ENCODE results near the gene EPHA6.
A peak's percentile ranks its signal among the peaks of the same experiment; 100 is the strongest.

EPHA6 gene

DNA sequence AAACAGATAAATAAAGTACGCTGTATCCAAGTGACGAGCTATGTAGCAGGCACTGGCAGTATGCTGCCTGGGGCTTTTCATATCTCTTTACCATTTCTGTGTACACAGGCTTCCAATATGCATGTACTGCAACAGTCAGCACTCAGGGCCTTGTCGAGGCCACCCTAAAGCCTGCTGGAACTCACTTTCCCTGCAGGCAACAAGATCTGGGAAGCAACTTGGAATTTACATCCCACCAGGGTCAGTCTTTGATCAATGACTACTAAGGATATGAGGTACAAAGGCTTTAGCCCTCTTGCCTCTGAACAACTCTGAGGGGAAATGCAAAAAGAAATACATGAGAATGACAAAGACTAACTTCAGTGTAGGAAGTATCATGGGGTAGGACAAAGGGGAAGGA is 848.4 kb downstream of the EPHA6 start:
- H3K27ac ChIP-seq (ENCODE audit: low read depth, low read length): no peak overlapping the region
- H3K18ac ChIP-seq (ENCODE audit: low read length): no peak overlapping the region
- no peak overlapping the region for H3K9ac ChIP-seq (ENCODE audit: low read length)
- H2BK15ac ChIP-seq (replicated peaks; ENCODE audit: low read depth): no peak overlapping the region
- no peak overlapping the region for H3K4me3 ChIP-seq (ENCODE audit: low read length)
- DNase-seq: peak; percentile 14
- H3K4me1 ChIP-seq (ENCODE audit: control insufficient read depth, low read depth, low read length): no peaks in the 10 kb centered on the region
- no peak overlapping the region for H3K56ac ChIP-seq (ENCODE audit: low read length)
- H2BK120ac ChIP-seq (ENCODE audit: low read depth, low read length): no peak overlapping the region
- H3K79me2 ChIP-seq (ENCODE audit: control insufficient read depth, insufficient read depth, low read length): no peaks in the 10 kb centered on the region
- no peak overlapping the region for H3K4me2 ChIP-seq (ENCODE audit: low read length)
- H3K36me3 ChIP-seq (ENCODE audit: control insufficient read depth, insufficient read depth, low read length): no peaks in the 10 kb centered on the region
- H2BK5ac ChIP-seq (ENCODE audit: low read length): no peak overlapping the region
- H3K79me1 ChIP-seq (ENCODE audit: low read length): no peaks in the 10 kb centered on the region
- WGBS (ENCODE audit: extremely low coverage, insufficient coverage, low lambda C conversion rate): no CpG with 5 or more reads among the region's 3 CpGs
- no peak overlapping the region for H3K4ac ChIP-seq (ENCODE audit: low read depth, low read length)
- no peak overlapping the region for H4K8ac ChIP-seq (ENCODE audit: low read depth, low read length)
- H3K27me3 ChIP-seq (ENCODE audit: insufficient read depth, low read length, poor library complexity): no peaks in the 10 kb centered on the region
- no peak overlapping the region for H3K23ac ChIP-seq (ENCODE audit: low read length)
- no peak overlapping the region for H2AK5ac ChIP-seq (ENCODE audit: low read length)
- H4K5ac ChIP-seq (ENCODE audit: low read length): no peak overlapping the region

GRCh38 chr3:97665896-97666295 is 851.5 kb downstream of the EPHA6 start:
- no peaks in the 10 kb centered on the region for H3K79me1 ChIP-seq (ENCODE audit: low read length)
- DNase-seq: no peak
- H3K9ac ChIP-seq (ENCODE audit: low read length): no peak overlapping the region
- H3K27me3 ChIP-seq (ENCODE audit: insufficient read depth, low read length, poor library complexity): no peaks in the 10 kb centered on the region
- H3K18ac ChIP-seq (ENCODE audit: low read length): no peak overlapping the region
- H3K23ac ChIP-seq (ENCODE audit: low read length): no peak overlapping the region
- H2BK120ac ChIP-seq (ENCODE audit: low read depth, low read length): no peak overlapping the region
- H4K5ac ChIP-seq (ENCODE audit: low read length): no peak overlapping the region
- no peak overlapping the region for H3K4me2 ChIP-seq (ENCODE audit: low read length)
- no peak overlapping the region for H2AK5ac ChIP-seq (ENCODE audit: low read length)
- no peaks in the 10 kb centered on the region for H3K79me2 ChIP-seq (ENCODE audit: control insufficient read depth, insufficient read depth, low read length)
- H3K4ac ChIP-seq (ENCODE audit: low read depth, low read length): no peak overlapping the region
- H3K56ac ChIP-seq (ENCODE audit: low read length): no peak overlapping the region
- no peak overlapping the region for H2BK5ac ChIP-seq (ENCODE audit: low read length)
- H3K4me3 ChIP-seq (ENCODE audit: low read length): no peak overlapping the region
- WGBS (ENCODE audit: extremely low coverage, insufficient coverage, low lambda C conversion rate): no CpG with 5 or more reads among the region's 5 CpGs
- H3K36me3 ChIP-seq (ENCODE audit: control insufficient read depth, insufficient read depth, low read length): no peaks in the 10 kb centered on the region
- H3K4me1 ChIP-seq (ENCODE audit: control insufficient read depth, low read depth, low read length): no peaks in the 10 kb centered on the region
- H4K8ac ChIP-seq (ENCODE audit: low read depth, low read length): no peak overlapping the region
- H3K27ac ChIP-seq (ENCODE audit: low read depth, low read length): no peak overlapping the region
- H2BK15ac ChIP-seq (replicated peaks; ENCODE audit: low read depth): no peak overlapping the region

DNA sequence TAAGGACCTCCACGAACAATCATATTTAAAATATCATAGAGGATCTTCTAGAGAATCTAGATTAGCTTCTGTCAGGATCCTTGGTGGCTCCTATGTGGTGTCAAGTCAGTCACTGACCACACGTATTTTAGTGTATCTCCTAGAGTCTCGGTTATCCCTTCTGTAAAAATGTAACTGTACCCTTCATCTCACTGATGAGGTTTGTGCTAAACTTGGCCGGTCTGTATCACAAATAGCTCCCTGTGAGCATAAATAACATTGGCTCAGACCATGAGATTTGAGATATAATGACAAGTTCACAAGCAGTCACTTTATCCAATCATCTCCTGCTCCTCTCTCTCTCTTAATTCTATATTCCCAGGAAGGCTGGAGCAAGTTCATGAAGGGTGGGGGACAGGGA is 856.6 kb downstream of the EPHA6 start:
- Histone ChIP-seq H3K4me1 (ENCODE audit: control insufficient read depth, low read depth, low read length) (no peaks in the 10 kb centered on the region), H2BK15ac (replicated peaks; ENCODE audit: low read depth) (no peak overlapping the region), H3K9ac (ENCODE audit: low read length) (no peak overlapping the region), H3K4me3 (ENCODE audit: low read length) (no peak overlapping the region), H3K79me2 (ENCODE audit: control insufficient read depth, insufficient read depth, low read length) (no peaks in the 10 kb centered on the region), H3K18ac (ENCODE audit: low read length) (no peak overlapping the region), H3K4ac (ENCODE audit: low read depth, low read length) (peak overlapping the region; percentile 16), H3K79me1 (ENCODE audit: low read length) (no peaks in the 10 kb centered on the region), H2BK120ac (ENCODE audit: low read depth, low read length) (no peak overlapping the region), H3K27ac (ENCODE audit: low read depth, low read length) (no peak overlapping the region), H3K56ac (ENCODE audit: low read length) (no peak overlapping the region), H3K23ac (ENCODE audit: low read length) (no peak overlapping the region), H3K4me2 (ENCODE audit: low read length) (no peak overlapping the region), H3K27me3 (ENCODE audit: insufficient read depth, low read length, poor library complexity) (no peaks in the 10 kb centered on the region), H4K5ac (ENCODE audit: low read length) (no peak overlapping the region), H2AK5ac (ENCODE audit: low read length) (no peak overlapping the region), H4K8ac (ENCODE audit: low read depth, low read length) (no peak overlapping the region), H3K36me3 (ENCODE audit: control insufficient read depth, insufficient read depth, low read length) (no peaks in the 10 kb centered on the region), H2BK5ac (ENCODE audit: low read length) (no peak overlapping the region)
- WGBS (ENCODE audit: extremely low coverage, insufficient coverage, low lambda C conversion rate): no CpG with 5 or more reads among the region's 4 CpGs
- no peak for DNase-seq

GRCh38 chr3:97673357-97673997 is 859.1 kb downstream of the EPHA6 start:
- no peak overlapping the region for H4K8ac ChIP-seq (ENCODE audit: low read depth, low read length)
- no peak overlapping the region for H3K4me2 ChIP-seq (ENCODE audit: low read length)
- no peak for DNase-seq
- no peak overlapping the region for H3K9ac ChIP-seq (ENCODE audit: low read length)
- no peak overlapping the region for H2BK120ac ChIP-seq (ENCODE audit: low read depth, low read length)
- H3K27ac ChIP-seq (ENCODE audit: low read depth, low read length): no peak overlapping the region
- no peak overlapping the region for H4K5ac ChIP-seq (ENCODE audit: low read length)
- no peak overlapping the region for H3K4ac ChIP-seq (ENCODE audit: low read depth, low read length)
- H3K4me3 ChIP-seq (ENCODE audit: low read length): no peak overlapping the region
- H3K27me3 ChIP-seq (ENCODE audit: insufficient read depth, low read length, poor library complexity): no peaks in the 10 kb centered on the region
- H3K23ac ChIP-seq (ENCODE audit: low read length): no peak overlapping the region
- H3K56ac ChIP-seq (ENCODE audit: low read length): no peak overlapping the region
- no peak overlapping the region for H2BK5ac ChIP-seq (ENCODE audit: low read length)
- no peak overlapping the region for H3K18ac ChIP-seq (ENCODE audit: low read length)
- H3K79me1 ChIP-seq (ENCODE audit: low read length): no peaks in the 10 kb centered on the region
- no peak overlapping the region for H2BK15ac ChIP-seq (replicated peaks; ENCODE audit: low read depth)
- H3K79me2 ChIP-seq (ENCODE audit: control insufficient read depth, insufficient read depth, low read length): no peaks in the 10 kb centered on the region
- no CpG with 5 or more reads among the region's 3 CpGs for WGBS (ENCODE audit: extremely low coverage, insufficient coverage, low lambda C conversion rate)
- no peaks in the 10 kb centered on the region for H3K4me1 ChIP-seq (ENCODE audit: control insufficient read depth, low read depth, low read length)
- no peaks in the 10 kb centered on the region for H3K36me3 ChIP-seq (ENCODE audit: control insufficient read depth, insufficient read depth, low read length)
- H2AK5ac ChIP-seq (ENCODE audit: low read length): no peak overlapping the region

DNA sequence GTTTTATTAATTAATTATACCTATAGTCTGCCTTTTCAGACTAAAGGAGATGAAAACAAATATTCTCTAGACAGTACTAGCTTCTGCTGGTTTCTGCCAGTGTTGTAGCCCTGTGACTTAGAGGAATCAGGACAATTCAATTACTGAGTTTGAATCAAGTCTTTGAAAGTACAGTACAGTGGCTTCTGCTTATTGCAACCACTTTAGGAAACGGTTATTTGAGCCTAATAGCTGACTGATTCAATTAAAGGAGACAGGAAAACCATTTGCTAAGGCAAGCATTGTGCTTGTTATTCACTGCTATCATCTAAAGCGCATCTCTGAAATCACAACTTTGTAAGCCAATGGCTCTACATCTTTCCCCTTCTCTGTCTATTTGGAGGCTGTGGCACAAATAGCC is 860.1 kb downstream of the EPHA6 start:
- Histone ChIP-seq H3K27me3 (ENCODE audit: insufficient read depth, low read length, poor library complexity) (no peaks in the 10 kb centered on the region), H3K23ac (ENCODE audit: low read length) (no peak overlapping the region), H3K36me3 (ENCODE audit: control insufficient read depth, insufficient read depth, low read length) (no peaks in the 10 kb centered on the region), H3K4me1 (ENCODE audit: control insufficient read depth, low read depth, low read length) (no peaks in the 10 kb centered on the region), H3K79me1 (ENCODE audit: low read length) (no peaks in the 10 kb centered on the region), H2AK5ac (ENCODE audit: low read length) (no peak overlapping the region), H3K9ac (ENCODE audit: low read length) (no peak overlapping the region), H2BK120ac (ENCODE audit: low read depth, low read length) (no peak overlapping the region), H2BK15ac (replicated peaks; ENCODE audit: low read depth) (no peak overlapping the region), H4K5ac (ENCODE audit: low read length) (no peak overlapping the region), H2BK5ac (ENCODE audit: low read length) (no peak overlapping the region), H3K4me2 (ENCODE audit: low read length) (no peak overlapping the region), H3K4ac (ENCODE audit: low read depth, low read length) (no peak overlapping the region), H3K18ac (ENCODE audit: low read length) (no peak overlapping the region), H3K27ac (ENCODE audit: low read depth, low read length) (no peak overlapping the region), H4K8ac (ENCODE audit: low read depth, low read length) (no peak overlapping the region), H3K56ac (ENCODE audit: low read length) (no peak overlapping the region), H3K4me3 (ENCODE audit: low read length) (no peak overlapping the region), H3K79me2 (ENCODE audit: control insufficient read depth, insufficient read depth, low read length) (no peaks in the 10 kb centered on the region)
- no CpG with 5 or more reads among the region's 2 CpGs for WGBS (ENCODE audit: extremely low coverage, insufficient coverage, low lambda C conversion rate)
- no peak for DNase-seq

- H3K23ac ChIP-seq (ENCODE audit: low read length): no peak overlapping the region
Measured at GRCh38 chr3:97680210-97680609, 865.8 kb downstream of the EPHA6 start.

More at GRCh38 chr3:97680210-97680609, 865.8 kb downstream of the EPHA6 start:
- Histone ChIP-seq H2BK15ac (replicated peaks; ENCODE audit: low read depth) (no peak overlapping the region), H3K4me1 (ENCODE audit: control insufficient read depth, low read depth, low read length) (no peaks in the 10 kb centered on the region), H3K56ac (ENCODE audit: low read length) (no peak overlapping the region), H3K4ac (ENCODE audit: low read depth, low read length) (no peak overlapping the region), H3K9ac (ENCODE audit: low read length) (no peak overlapping the region), H4K8ac (ENCODE audit: low read depth, low read length) (no peak overlapping the region), H3K18ac (ENCODE audit: low read length) (no peak overlapping the region), H2BK120ac (ENCODE audit: low read depth, low read length) (no peak overlapping the region), H2BK5ac (ENCODE audit: low read length) (no peak overlapping the region), H3K36me3 (ENCODE audit: control insufficient read depth, insufficient read depth, low read length) (no peaks in the 10 kb centered on the region), H3K27me3 (ENCODE audit: insufficient read depth, low read length, poor library complexity) (no peaks in the 10 kb centered on the region), H3K79me1 (ENCODE audit: low read length) (no peaks in the 10 kb centered on the region), H4K5ac (ENCODE audit: low read length) (no peak overlapping the region), H3K79me2 (ENCODE audit: control insufficient read depth, insufficient read depth, low read length) (no peaks in the 10 kb centered on the region), H3K27ac (ENCODE audit: low read depth, low read length) (no peak overlapping the region), H3K4me3 (ENCODE audit: low read length) (no peak overlapping the region), H2AK5ac (ENCODE audit: low read length) (no peak overlapping the region), H3K4me2 (ENCODE audit: low read length) (no peak overlapping the region)
- no peak for DNase-seq
